ENCODE results near the gene NLGN1.

NLGN1 gene

DNA sequence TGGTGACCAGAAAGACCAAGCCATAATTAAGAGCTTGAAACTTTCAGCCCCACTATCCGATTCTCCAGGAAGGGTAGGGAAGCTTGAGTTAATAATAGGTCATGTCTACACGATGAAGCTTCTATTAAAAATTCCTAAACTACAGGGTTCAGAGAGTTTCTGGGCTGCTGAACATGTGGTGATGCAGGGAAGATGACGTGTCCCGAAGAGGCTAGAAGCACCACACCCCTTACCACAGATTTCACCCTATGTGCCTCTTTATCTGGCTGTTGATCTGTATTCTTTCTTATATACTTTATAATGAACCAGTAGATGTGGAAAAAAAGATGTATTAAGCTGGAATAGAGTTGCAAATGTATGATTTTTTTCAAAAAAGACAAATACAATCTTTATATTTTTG, 473.4 kb downstream of the NLGN1 start:
- H3K27ac ChIP-seq: no peak overlapping the region
- TF ChIP-seq CTCF (IDR thresholded peaks at IDR 0.05): no peak
- H3K4me1 ChIP-seq (ENCODE audit: control insufficient read depth in 1 of 2, insufficient read depth in 1 of 2, low read depth in 1 of 2, low read length in 1 of 2): no peaks in the 10 kb centered on the region
- H3K4me3 ChIP-seq (ENCODE audit: low read depth in 1 of 2, low read length in 1 of 2): no peak overlapping the region
- H3K36me3 ChIP-seq: no peaks in the 10 kb centered on the region
- no peaks in the 10 kb centered on the region for H3K27me3 ChIP-seq
- H3K9me3 ChIP-seq: no peaks in the 10 kb centered on the region

DNA sequence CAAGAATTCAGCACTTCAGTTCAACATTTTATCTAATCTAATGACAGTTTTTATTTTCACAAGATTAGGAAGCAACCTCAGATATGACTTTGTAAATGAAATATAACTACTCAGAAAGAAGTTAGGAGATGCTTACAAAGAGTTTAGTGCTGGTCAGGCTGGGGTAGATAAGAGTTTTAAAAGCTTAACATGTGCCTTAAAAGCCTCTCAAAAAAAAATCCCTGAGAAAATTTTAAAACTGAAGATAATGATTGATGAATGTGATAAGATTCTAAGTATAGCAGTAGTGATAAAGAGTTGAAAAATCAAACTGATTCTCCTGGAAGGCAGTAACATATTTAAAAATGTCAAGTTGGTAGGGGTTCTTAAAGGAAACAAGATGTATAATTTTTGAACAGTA, 478.2 kb downstream of the NLGN1 start:
- no peaks in the 10 kb centered on the region for H3K9me3 ChIP-seq
- no peaks in the 10 kb centered on the region for H3K4me1 ChIP-seq (ENCODE audit: control insufficient read depth in 1 of 2, insufficient read depth in 1 of 2, low read depth in 1 of 2, low read length in 1 of 2)
- H3K36me3 ChIP-seq: no peaks in the 10 kb centered on the region
- TF ChIP-seq CTCF (IDR thresholded peaks at IDR 0.05): no peak
- H3K27me3 ChIP-seq: no peaks in the 10 kb centered on the region
- H3K4me3 ChIP-seq (ENCODE audit: low read depth in 1 of 2, low read length in 1 of 2): no peak overlapping the region
- no peak overlapping the region for H3K27ac ChIP-seq

DNA sequence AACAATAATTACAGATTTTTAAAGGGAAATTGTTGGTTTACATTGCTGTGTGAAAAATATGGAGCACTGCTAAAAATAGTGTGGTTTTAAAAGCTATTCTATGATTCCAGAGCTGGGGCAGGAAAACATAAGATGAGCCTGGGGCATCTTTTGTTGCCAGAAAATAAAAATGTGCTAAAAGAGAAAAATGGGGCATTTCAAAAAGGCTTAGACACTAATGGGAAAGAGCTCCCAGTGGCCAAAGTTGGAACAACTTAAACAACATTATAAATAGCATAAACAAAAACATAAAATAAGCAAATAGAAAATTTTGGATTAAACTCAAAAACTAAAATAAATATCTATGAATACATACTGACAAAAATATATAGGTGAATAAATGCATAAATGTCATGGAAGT, 478.9 kb downstream of the NLGN1 start:
- H3K4me1 ChIP-seq (ENCODE audit: control insufficient read depth in 1 of 2, insufficient read depth in 1 of 2, low read depth in 1 of 2, low read length in 1 of 2): no peaks in the 10 kb centered on the region
- H3K27me3 ChIP-seq: no peaks in the 10 kb centered on the region
- H3K36me3 ChIP-seq: no peaks in the 10 kb centered on the region
- no peak overlapping the region for H3K27ac ChIP-seq
- no peak for TF ChIP-seq CTCF (IDR thresholded peaks at IDR 0.05)
- no peak overlapping the region for H3K4me3 ChIP-seq (ENCODE audit: low read depth in 1 of 2, low read length in 1 of 2)
- H3K9me3 ChIP-seq: no peaks in the 10 kb centered on the region

DNA sequence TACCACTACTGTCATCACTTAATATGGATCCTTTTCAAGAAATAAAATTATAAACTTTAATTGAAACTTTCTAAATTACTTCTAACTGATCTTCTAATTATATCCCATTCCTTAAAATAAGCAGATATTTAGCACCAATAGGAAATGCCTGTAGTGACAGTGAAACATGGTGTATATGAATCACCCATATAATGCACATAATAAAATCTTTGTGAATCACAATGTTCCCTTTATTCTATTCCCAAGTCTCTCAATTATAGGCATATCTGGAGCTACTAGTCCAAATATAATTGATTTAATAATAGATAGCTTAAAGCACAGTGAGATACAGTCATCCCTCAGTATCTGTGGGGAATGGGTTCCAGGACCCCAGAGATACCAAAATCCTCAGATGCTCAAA, 490.3 kb downstream of the NLGN1 start:
- Histone ChIP-seq H3K27ac (no peak overlapping the region), H3K27me3 (no peaks in the 10 kb centered on the region), H3K4me1 (ENCODE audit: control insufficient read depth in 1 of 2, insufficient read depth in 1 of 2, low read depth in 1 of 2, low read length in 1 of 2) (no peaks in the 10 kb centered on the region), H3K36me3 (no peaks in the 10 kb centered on the region), H3K4me3 (ENCODE audit: low read depth in 1 of 2, low read length in 1 of 2) (no peak overlapping the region), H3K9me3 (no peaks in the 10 kb centered on the region)
- no peak for TF ChIP-seq CTCF (IDR thresholded peaks at IDR 0.05)

GRCh38 chr3:173889596-173889995, 492.1 kb downstream of the NLGN1 start:
- Histone ChIP-seq H3K4me1 (ENCODE audit: control insufficient read depth in 1 of 2, insufficient read depth in 1 of 2, low read depth in 1 of 2, low read length in 1 of 2) (no peaks in the 10 kb centered on the region), H3K27ac (no peak overlapping the region), H3K9me3 (no peaks in the 10 kb centered on the region), H3K4me3 (ENCODE audit: low read depth in 1 of 2, low read length in 1 of 2) (no peak overlapping the region), H3K36me3 (no peaks in the 10 kb centered on the region), H3K27me3 (no peaks in the 10 kb centered on the region)
- TF ChIP-seq CTCF (IDR thresholded peaks at IDR 0.05): no peak

DNA sequence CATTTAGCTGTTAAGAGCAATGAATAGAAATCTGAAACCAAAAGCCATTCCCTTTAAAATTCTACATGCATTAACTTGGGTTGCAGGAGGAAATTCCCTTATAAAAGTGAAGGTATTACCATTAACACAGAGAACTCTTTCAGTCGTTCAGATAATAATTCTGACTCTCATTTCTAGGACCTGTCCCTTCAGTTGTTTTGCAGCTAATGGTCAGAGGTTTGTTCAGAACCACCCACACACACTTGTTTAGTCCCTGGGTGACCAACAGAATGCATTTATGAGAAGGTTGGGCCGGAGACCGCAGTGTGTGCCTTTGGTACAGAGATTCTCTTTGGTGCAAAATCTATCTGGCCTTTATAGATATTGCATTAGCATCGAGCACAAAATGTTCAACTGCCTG, 492.5 kb downstream of the NLGN1 start:
- Histone ChIP-seq H3K4me3 (ENCODE audit: low read depth in 1 of 2, low read length in 1 of 2) (no peak overlapping the region), H3K9me3 (no peaks in the 10 kb centered on the region), H3K4me1 (ENCODE audit: control insufficient read depth in 1 of 2, insufficient read depth in 1 of 2, low read depth in 1 of 2, low read length in 1 of 2) (no peaks in the 10 kb centered on the region), H3K27ac (no peak overlapping the region), H3K27me3 (no peaks in the 10 kb centered on the region), H3K36me3 (no peaks in the 10 kb centered on the region)
- TF ChIP-seq CTCF (IDR thresholded peaks at IDR 0.05): no peak
